ENCODE results near the gene PCK1. TPM values are rescaled to one million over a fixed set of nuclear protein-coding genes. Genes with fewer than 3 reads are reported as not detected.

The PCK1 gene
- total and polyA plus RNA-seq, 2 donors (not counting 3 experiments of a cell fraction or from before 2014, with no cell fraction given): not detected

GRCh38 chr20:57513199-57513598 is 47.7 kb upstream of the PCK1 start:
- TF ChIP-seq MYC (IDR thresholded peaks at IDR 0.05; ENCODE audit: low read depth, low read length) (no peak), MAX (IDR thresholded peaks at IDR 0.05; ENCODE audit: insufficient read depth, insufficient read length) (no peak), JUN (IDR thresholded peaks at IDR 0.05; ENCODE audit: borderline replicate concordance, insufficient read depth, insufficient read length, low read depth) (no peak), POLR2AphosphoS5 (IDR thresholded peaks at IDR 0.05; ENCODE audit: insufficient read depth, low read depth, low read length) (no peak), POLR2A (IDR thresholded peaks at IDR 0.05; ENCODE audit: low read depth, low read length) (no peak), GATA2 (IDR thresholded peaks at IDR 0.05; ENCODE audit: insufficient read depth, insufficient read length, low read depth, low read length) (no peak), FOS (IDR thresholded peaks at IDR 0.05; ENCODE audit: borderline replicate concordance, insufficient read depth, low read length) (no peak), CTCF (IDR thresholded peaks at IDR 0.05; ENCODE audit: extremely low read depth in 1 of 2, insufficient read depth in 1 of 2, low read depth in 1 of 2, low read length in 2 of 2) (no peak), EZH2 (IDR thresholded peaks at IDR 0.05; ENCODE audit: borderline replicate concordance, low read depth, low read length, severe bottlenecking) (no peak)
- no TSS peak for BruUV-seq (replicated peaks)
- Histone ChIP-seq H3K9ac (replicated peaks; ENCODE audit: extremely low read depth, insufficient read depth, low read length) (no peak overlapping the region), H3K79me2 (ENCODE audit: control insufficient read depth, insufficient read depth, low read length) (no peaks in the 10 kb centered on the region), H3K9me3 (replicated peaks; ENCODE audit: control insufficient read depth, insufficient read depth, low read length) (no peaks in the 10 kb centered on the region), H2AFZ (ENCODE audit: low read depth, low read length) (no peak overlapping the region), H3K4me3 (replicated peaks in 1 of 3; ENCODE audit: insufficient read depth in 1 of 3, low read depth in 1 of 3, low read length in 3 of 3) (no peak overlapping the region), H3K36me3 (ENCODE audit: control insufficient read depth in 2 of 2, extremely low read depth in 1 of 2, insufficient read depth in 2 of 2, low read length in 2 of 2) (no peaks in the 10 kb centered on the region), H3K4me2 (ENCODE audit: insufficient read depth, low read length) (no peak overlapping the region), H3K9me1 (replicated peaks; ENCODE audit: control insufficient read depth, extremely low read depth, insufficient read depth, low read length) (no peaks in the 10 kb centered on the region), H4K20me1 (replicated peaks; ENCODE audit: control insufficient read depth, extremely low read depth, insufficient read depth, low read length) (no peaks in the 10 kb centered on the region), H3K27ac (ENCODE audit: insufficient read depth, low read depth, low read length) (no peak overlapping the region), H3K27me3 (ENCODE audit: control insufficient read depth in 2 of 2, insufficient read depth in 2 of 2, low read length in 2 of 2) (peaks cover 2% of the 10 kb centered on the region in 2 experiments), H3K4me1 (ENCODE audit: control insufficient read depth, extremely low read depth, insufficient read depth, low read length) (no peaks in the 10 kb centered on the region)
- ChIA-PET POLR2A (no interaction called here), CTCF (interaction anchor here (0.9 to 2.5 kb wide), 5 partner anchors 17 to 697 kb away, joined by 3 to 38 read pairs (median 5); no protein-coding TSS in a partner anchor)
- no peak for FAIRE-seq
- intact Hi-C loops (cut with micrococcal nuclease): no loop called here
- DNase-seq (ENCODE audit: low read depth, low spot score): no peak
- dilution Hi-C loops (cut with MboI; ENCODE audit: extremely low pct_ligation_motif_present, low sequenced_read_pairs): no loop called here

Measured in endothelial cell of umbilical vein (primary cell).